Measurements from ENCODE around the gene RAB22A.

RAB22A gene

DNA sequence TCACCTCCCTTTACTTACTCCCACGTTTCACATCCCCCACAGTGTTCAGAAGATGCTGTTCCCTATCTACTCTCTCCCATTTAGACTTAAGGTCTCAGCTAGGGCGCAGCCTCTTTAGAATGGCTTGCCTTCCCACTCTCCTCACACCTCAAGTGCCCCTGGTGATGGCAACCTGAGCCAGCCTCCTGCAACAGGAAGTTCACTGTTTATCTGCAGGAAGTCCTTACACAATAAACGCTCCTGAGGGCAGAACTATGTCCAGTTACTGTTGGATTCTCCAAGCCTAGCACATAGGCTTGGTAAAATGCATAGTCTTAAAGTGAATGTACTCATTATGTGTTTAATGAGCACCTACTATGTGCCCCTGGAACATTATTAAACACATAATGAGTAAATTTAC is 21.9 kb upstream of the RAB22A start:
- H3K79me2 ChIP-seq (ENCODE audit: low read length), result no peaks in the 10 kb centered on the region

DNA sequence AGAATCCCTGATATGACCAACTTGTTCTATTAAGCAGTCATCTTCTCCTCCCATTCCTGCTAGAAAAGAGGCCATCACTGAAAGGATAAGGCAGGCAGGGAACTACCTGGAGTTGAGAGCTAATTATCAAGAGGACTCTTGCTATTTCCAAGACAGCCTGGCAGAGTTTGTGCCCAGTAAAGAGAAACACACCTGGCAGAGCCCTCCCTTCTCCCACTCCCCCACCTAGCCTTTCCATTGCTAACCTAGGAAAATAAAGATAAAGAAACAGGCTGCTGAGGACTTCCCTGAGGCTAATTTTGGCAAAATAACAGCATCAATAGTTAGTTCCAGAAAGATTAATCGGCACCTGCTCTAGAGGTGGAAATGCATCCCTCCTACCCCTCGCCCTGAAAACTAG is 20.4 kb upstream of the RAB22A start:
- H3K36me3 ChIP-seq (replicated peaks; ENCODE audit: low read depth, low read length), result peaks cover 3% of the 10 kb centered on the region
- TF ChIP-seq EZH2phosphoT487 (IDR thresholded peaks at IDR 0.05; ENCODE audit: low read depth), result no peak
- TF ChIP-seq, protein P1, sequence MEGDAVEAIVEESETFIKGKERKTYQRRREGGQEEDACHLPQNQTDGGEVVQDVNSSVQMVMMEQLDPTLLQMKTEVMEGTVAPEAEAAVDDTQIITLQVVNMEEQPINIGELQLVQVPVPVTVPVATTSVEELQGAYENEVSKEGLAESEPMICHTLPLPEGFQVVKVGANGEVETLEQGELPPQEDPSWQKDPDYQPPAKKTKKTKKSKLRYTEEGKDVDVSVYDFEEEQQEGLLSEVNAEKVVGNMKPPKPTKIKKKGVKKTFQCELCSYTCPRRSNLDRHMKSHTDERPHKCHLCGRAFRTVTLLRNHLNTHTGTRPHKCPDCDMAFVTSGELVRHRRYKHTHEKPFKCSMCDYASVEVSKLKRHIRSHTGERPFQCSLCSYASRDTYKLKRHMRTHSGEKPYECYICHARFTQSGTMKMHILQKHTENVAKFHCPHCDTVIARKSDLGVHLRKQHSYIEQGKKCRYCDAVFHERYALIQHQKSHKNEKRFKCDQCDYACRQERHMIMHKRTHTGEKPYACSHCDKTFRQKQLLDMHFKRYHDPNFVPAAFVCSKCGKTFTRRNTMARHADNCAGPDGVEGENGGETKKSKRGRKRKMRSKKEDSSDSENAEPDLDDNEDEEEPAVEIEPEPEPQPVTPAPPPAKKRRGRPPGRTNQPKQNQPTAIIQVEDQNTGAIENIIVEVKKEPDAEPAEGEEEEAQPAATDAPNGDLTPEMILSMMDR (IDR thresholded peaks at IDR 0.05; ENCODE audit: low read depth, low read length), result no peak

More for the DNA sequence above, 21.9 kb upstream of the RAB22A start:
- Histone ChIP-seq H3K9ac (ENCODE audit: low read length) (no peak overlapping the region), H3K4me2 (ENCODE audit: low read length) (no peak overlapping the region), H4K20me1 (ENCODE audit: insufficient read depth, low read length) (no peaks in the 10 kb centered on the region; the same call in 1 of the 2 replicates), H3K27ac (ENCODE audit: low read length) (no peak overlapping the region), H3K36me3 (replicated peaks; ENCODE audit: low read depth, low read length) (peaks cover 3% of the 10 kb centered on the region), H3K9me3 (ENCODE audit: insufficient read depth, low read length) (no peaks in the 10 kb centered on the region), H3K4me1 (ENCODE audit: low read length) (no peaks in the 10 kb centered on the region), H2AFZ (ENCODE audit: low read depth, low read length) (no peak overlapping the region), H3K27me3 (ENCODE audit: low read depth, low read length) (no peaks in the 10 kb centered on the region), H3K4me3 (ENCODE audit: low read length) (no peak overlapping the region)
- TF ChIP-seq, protein P1 (IDR thresholded peaks at IDR 0.05; ENCODE audit: low read depth, low read length), result no peak
- TF ChIP-seq EZH2phosphoT487 (IDR thresholded peaks at IDR 0.05; ENCODE audit: low read depth), result no peak

GRCh38 chr20:58293453-58293852 is 16.1 kb upstream of the RAB22A start:
- Histone ChIP-seq H4K20me1 (ENCODE audit: insufficient read depth, low read length) (no peaks in the 10 kb centered on the region), H3K9ac (ENCODE audit: low read length) (no peak overlapping the region), H3K27me3 (ENCODE audit: low read depth, low read length) (no peaks in the 10 kb centered on the region), H3K4me3 (ENCODE audit: low read length) (no peak overlapping the region), H3K79me2 (ENCODE audit: low read length) (no peaks in the 10 kb centered on the region), H3K27ac (ENCODE audit: low read length) (no peak overlapping the region), H3K36me3 (replicated peaks; ENCODE audit: low read depth, low read length) (no peaks in the 10 kb centered on the region), H3K9me3 (ENCODE audit: insufficient read depth, low read length) (no peaks in the 10 kb centered on the region), H3K4me1 (ENCODE audit: low read length) (no peaks in the 10 kb centered on the region), H2AFZ (ENCODE audit: low read depth, low read length) (no peak overlapping the region), H3K4me2 (ENCODE audit: low read length) (no peak overlapping the region)
- TF ChIP-seq, protein P1 (IDR thresholded peaks at IDR 0.05; ENCODE audit: low read depth, low read length), result no peak
- TF ChIP-seq EZH2phosphoT487 (IDR thresholded peaks at IDR 0.05; ENCODE audit: low read depth), result no peak

More for the DNA sequence above, 20.4 kb upstream of the RAB22A start:
- Histone ChIP-seq H3K27me3 (ENCODE audit: low read depth, low read length) (no peaks in the 10 kb centered on the region), H3K4me3 (ENCODE audit: low read length) (no peak overlapping the region), H3K9me3 (ENCODE audit: insufficient read depth, low read length) (no peaks in the 10 kb centered on the region), H3K4me2 (ENCODE audit: low read length) (no peak overlapping the region), H3K27ac (ENCODE audit: low read length) (no peak overlapping the region), H3K79me2 (ENCODE audit: low read length) (no peaks in the 10 kb centered on the region), H3K4me1 (ENCODE audit: low read length) (no peaks in the 10 kb centered on the region), H3K9ac (ENCODE audit: low read length) (no peak overlapping the region), H4K20me1 (ENCODE audit: insufficient read depth, low read length) (no peaks in the 10 kb centered on the region; the same call in 1 of the 2 replicates), H2AFZ (ENCODE audit: low read depth, low read length) (no peak overlapping the region)

DNA sequence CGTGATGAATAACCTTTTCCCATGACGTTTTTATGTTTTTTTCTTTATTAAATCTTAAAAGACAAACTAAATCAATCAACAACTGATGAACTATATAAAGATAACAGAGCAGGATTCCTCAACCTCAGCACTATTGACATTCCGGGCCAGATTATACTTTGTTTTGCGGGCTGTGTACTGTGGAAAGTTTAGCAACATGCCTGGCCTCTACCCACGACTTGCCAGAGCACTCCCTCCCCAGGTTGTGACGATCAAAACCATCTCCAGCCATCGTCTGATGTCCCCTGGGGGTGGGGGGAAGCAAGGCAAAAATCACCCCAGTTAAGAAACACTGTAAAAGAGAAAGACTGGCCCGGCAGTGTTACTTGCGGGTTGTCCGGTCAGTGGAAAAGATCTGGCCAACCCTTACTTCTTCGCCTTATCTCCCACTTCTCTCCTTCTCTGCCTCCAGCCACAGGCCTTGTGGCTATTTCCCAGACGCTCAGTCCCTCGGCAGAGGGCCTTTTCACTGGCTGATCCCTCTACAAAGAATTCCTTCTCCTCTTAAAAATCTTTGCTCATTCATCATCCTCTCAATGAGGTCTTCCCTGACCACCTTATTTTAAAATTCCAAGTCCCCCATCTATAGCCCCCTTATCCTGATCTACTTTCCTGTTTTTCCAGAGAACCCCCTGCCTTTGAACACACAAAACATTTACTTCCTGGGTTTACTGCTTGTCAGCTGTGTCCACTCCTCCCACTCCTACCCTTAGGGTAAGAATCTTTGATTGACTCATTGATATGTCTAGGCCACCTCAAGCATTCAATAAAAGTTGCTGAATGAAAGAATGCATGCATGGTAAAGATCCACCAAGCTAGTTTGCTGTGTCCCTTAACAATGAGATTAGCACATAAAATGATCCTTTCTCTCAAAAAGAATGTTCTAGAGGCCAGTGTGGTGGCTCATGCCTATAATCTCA is 14.7 kb upstream of the RAB22A start:
- no peaks in the 10 kb centered on the region for H3K79me2 ChIP-seq (ENCODE audit: low read length)
- no peaks in the 10 kb centered on the region for H3K4me1 ChIP-seq (ENCODE audit: low read length)
- H3K9me3 ChIP-seq (ENCODE audit: insufficient read depth, low read length), result no peaks in the 10 kb centered on the region
- no peaks in the 10 kb centered on the region for H3K36me3 ChIP-seq (replicated peaks; ENCODE audit: low read depth, low read length)
- no peak overlapping the region for H2AFZ ChIP-seq (ENCODE audit: low read depth, low read length)
- H3K9ac ChIP-seq (ENCODE audit: low read length), result no peak overlapping the region
- H3K4me3 ChIP-seq (ENCODE audit: low read length), result no peak overlapping the region
- H4K20me1 ChIP-seq (ENCODE audit: insufficient read depth, low read length), result no peaks in the 10 kb centered on the region; the same call in 1 of the 2 replicates
- H3K27me3 ChIP-seq (ENCODE audit: low read depth, low read length), result no peaks in the 10 kb centered on the region
- H3K4me2 ChIP-seq (ENCODE audit: low read length), result no peak overlapping the region
- no peak overlapping the region for H3K27ac ChIP-seq (ENCODE audit: low read length)
- TF ChIP-seq, protein P1 (IDR thresholded peaks at IDR 0.05; ENCODE audit: low read depth, low read length), result no peak
- TF ChIP-seq EZH2phosphoT487 (IDR thresholded peaks at IDR 0.05; ENCODE audit: low read depth), result no peak
